Lung (tissue), 12 donors: ENCODE data around the gene FAM110D. TPM values are rescaled to one million over a fixed set of nuclear protein-coding genes. Genes with fewer than 3 reads are reported as not detected.
A peak's percentile ranks its signal among the peaks of the same experiment; 100 is the strongest.

Source experiments
- ATAC-seq: fragments of 200-7000 bp; cut with Tn5 transposase; one replicate; pipeline ENCODE4 v1.9.1; 2020; ENCODE audit warnings: moderate number of reproducible peaks; ENCODE audit not compliant: insufficient read depth, low FRiP score
- DNase-seq, 3 donors: peaks; one replicate each; pipeline ENCODE4 v3.0.0-alpha.2; 2013 to 2017
- H3K27ac ChIP-seq, 2 donors: one replicate each; pipeline ENCODE4 v1.5.1; 2013; ENCODE audit warnings: mild to moderate bottlenecking in 2 of 2, moderate library complexity in 2 of 2, control low read depth in 1 of 2, inconsistent platforms in 1 of 2, low read depth in 1 of 2, low read length in 1 of 2
- H3K27me3 ChIP-seq, 3 donors: one replicate each; pipeline ENCODE4 v1.5.1; 2013; ENCODE audit warnings: low read length in 2 of 3; ENCODE audit not compliant: control insufficient read depth in 3 of 3, insufficient read depth in 3 of 3
- H3K36me3 ChIP-seq, 4 donors: one replicate each; pipeline ENCODE4 v1.5.1; 2013; ENCODE audit warnings: low read length in 4 of 4, mild to moderate bottlenecking in 1 of 4, moderate library complexity in 1 of 4; ENCODE audit not compliant: control insufficient read depth in 4 of 4, insufficient read depth in 4 of 4
- H3K4me1 ChIP-seq, 5 donors: one replicate each; pipeline ENCODE4 v1.5.1; 2013; ENCODE audit warnings: low read length in 5 of 5, mild to moderate bottlenecking in 2 of 5, moderate library complexity in 1 of 5; ENCODE audit not compliant: control insufficient read depth in 5 of 5, insufficient read depth in 5 of 5
- H3K4me3 ChIP-seq: one replicate; pipeline ENCODE4 v1.5.1; 2013; ENCODE audit warnings: mild to moderate bottlenecking, control low read depth, moderate library complexity
- H3K9ac ChIP-seq, 2 donors: one replicate each; pipeline ENCODE4 v1.5.1; 2013; ENCODE audit warnings: low read length in 2 of 2, control low read depth in 1 of 2; ENCODE audit not compliant: insufficient read depth in 1 of 2
- H3K9me3 ChIP-seq, 4 donors: one replicate each; pipeline ENCODE4 v1.5.1; 2013; ENCODE audit warnings: low read length in 3 of 4, mild to moderate bottlenecking in 1 of 4, moderate library complexity in 1 of 4; ENCODE audit not compliant: control insufficient read depth in 4 of 4, insufficient read depth in 3 of 4
- CTCF ChIP-seq: IDR thresholded peaks from 2 replicates; pipeline ENCODE4 v1.5.1; 2012; ENCODE audit warnings: mild to moderate bottlenecking; ENCODE audit errors: control extremely low read depth, extremely low read depth
- WGBS, 2 donors: extraction: QIAGEN DNeasy Blood & Tissue Kit; methylation state at CpG; one replicate each; pipeline ENCODE4 v1.1.7; 2013; 5-methylcytosine and 5-hydroxymethylcytosine counted together
- polyA plus RNA-seq, 2 donors: library from polyadenylated mRNA; stranded (reverse); fragments of 200-250 nt; gene quantifications; one replicate each; pipeline ENCODE4 v1.2.1, GENCODE V29; 2013
- total RNA-seq, 2 donors: library from RNA; depleted of rRNA in 1 of 2; stranded (reverse); fragments of >200 nt in 1 of 2; gene quantifications; one replicate each; pipeline ENCODE4 v1.2.1, GENCODE V29; 2014 to 2021
- donor health status: control.
- donor health status: control.
- donor health status: Bipolar disorder and iron deficiency.
- donor health status: healthy.
- donor health status: DM: yes; HTN: yes; CAD: no.

Gene FAM110D
- total and polyA plus RNA-seq, 4 donors = 1.1 to 3.4 (median 3.1) TPM

- TF ChIP-seq CTCF = no peak
- Histone ChIP-seq H3K27me3 (no peaks in the 10 kb centered on the region), H3K27ac (peak overlapping the region; percentile 41 to 60), H3K4me1 (peaks cover 0 to 37% (median 3%) of the 10 kb centered on the region in 5 donors), H3K9ac (no peak overlapping the region), H3K4me3 (no peak overlapping the region), H3K36me3 (no peaks in the 10 kb centered on the region), H3K9me3 (no peaks in the 10 kb centered on the region)
- ATAC-seq = no peak
- WGBS, 2 donors = 55 to 57% methylated on average over 21 of the region's 21 CpGs
- DNase-seq = no peak
These were observed 3.3 kb upstream of the FAM110D start for GRCh38 chr1:26155370-26156284.

- peak; percentile 14 to 47 (median 26) for DNase-seq
- Histone ChIP-seq H3K27ac (peak overlapping the region; percentile 18 to 60), H3K4me1 (peaks cover 0 to 44% (median 6%) of the 10 kb centered on the region in 5 donors), H3K36me3 (no peaks in the 10 kb centered on the region), H3K27me3 (no peaks in the 10 kb centered on the region), H3K4me3 (no peak overlapping the region), H3K9me3 (no peaks in the 10 kb centered on the region), H3K9ac (no peak overlapping the region)
- 19 to 27% methylated on average over 11 to 12 of the region's 12 CpGs for WGBS, 2 donors
- no peak for ATAC-seq
- no peak for TF ChIP-seq CTCF
These were observed 2.4 kb upstream of the FAM110D start for GRCh38 chr1:26156285-26157038.

GRCh38 chr1:26158271-26158907 is 490 bp upstream of the FAM110D start:
- no peak for TF ChIP-seq CTCF
- peaks cover 0 to 48% (median 6%) of the 10 kb centered on the region in 5 donors for H3K4me1 ChIP-seq
- DNase-seq = peak in 1 of 3 donors; percentile 2
- WGBS, 2 donors = 77 to 92% methylated on average over 5 of the region's 5 CpGs
- H3K9me3 ChIP-seq = no peaks in the 10 kb centered on the region
- no peak for ATAC-seq
- H3K27me3 ChIP-seq = no peaks in the 10 kb centered on the region
- no peak overlapping the region for H3K9ac ChIP-seq
- no peak overlapping the region for H3K4me3 ChIP-seq
- H3K36me3 ChIP-seq = no peaks in the 10 kb centered on the region
- H3K27ac ChIP-seq = peak overlapping the region; percentile 28 to 86
